Astrocyte of the spinal cord (primary cell): ENCODE measurements around the gene IL26.
"Not testable (repeated sequence)": the region's sequence is repeated elsewhere in the genome, so short reads cannot be mapped to it uniquely, and the experiment has no call there.

Experiments used
- DNase-seq: peaks from one replicate; pipeline ENCODE4 v3.0.0; 2011; ENCODE audit warnings: low read depth, low spot score
- H3K4me3 ChIP-seq: 2 replicates; pipeline ENCODE4 v1.5.1; 2011; ENCODE audit warnings: low read depth, mild to moderate bottlenecking, low read length, moderate library complexity
- CTCF ChIP-seq: IDR thresholded peaks from 2 replicates; pipeline ENCODE4 v1.5.1; 2012; ENCODE audit warnings: low read depth, mild to moderate bottlenecking, low read length, inconsistent platforms
- in situ Hi-C: cut with HindIII; loops from 2 replicates; pipeline ENCODE4 v1.10.0; 2017; ENCODE audit warnings: low sequenced_read_pairs

Gene IL26

GRCh38 chr12:68221497-68221896 is 4.1 kb downstream of the IL26 start:
- no peak for TF ChIP-seq CTCF
- no peak overlapping the region for H3K4me3 ChIP-seq
- no peak for DNase-seq
- in situ Hi-C loops = no loop called here

- no peak overlapping the region for H3K4me3 ChIP-seq
- no peak for DNase-seq
- in situ Hi-C loops = no loop called here
- TF ChIP-seq CTCF = no peak
These were observed 14.7 kb downstream of the IL26 start for GRCh38 chr12:68210875-68211274.

- DNase-seq, in situ Hi-C loops, H3K4me3 ChIP-seq: not testable (repeated sequence)
These were observed 16.4 kb downstream of the IL26 start for GRCh38 chr12:68209048-68209728.

- TF ChIP-seq CTCF = no peak
- DNase-seq = no peak
These were observed 18.3 kb downstream of the IL26 start for GRCh38 chr12:68207276-68207675.

GRCh38 chr12:68206446-68206845 is 19.2 kb downstream of the IL26 start:
- DNase-seq = no peak
- no peak for TF ChIP-seq CTCF
- no peak overlapping the region for H3K4me3 ChIP-seq
- in situ Hi-C loops = no loop called here

More at GRCh38 chr12:68207276-68207675, 18.3 kb downstream of the IL26 start:
- in situ Hi-C loops = no loop called here
- H3K4me3 ChIP-seq = no peak overlapping the region

GRCh38 chr12:68203460-68203875 is 22.1 kb downstream of the IL26 start:
- TF ChIP-seq CTCF = no peak
- in situ Hi-C loops = no loop called here
- H3K4me3 ChIP-seq = no peak overlapping the region
- no peak for DNase-seq

GRCh38 chr12:68200854-68201253 is 24.8 kb downstream of the IL26 start:
- H3K4me3 ChIP-seq = no peak overlapping the region
- in situ Hi-C loops = no loop called here
- TF ChIP-seq CTCF = no peak
- peak; percentile 16 for DNase-seq
